IMR-90 (cell line): Measurements from ENCODE around the gene STARD13. TPM values are rescaled to one million over a fixed set of nuclear protein-coding genes. Genes with fewer than 3 reads are reported as not detected.

Experiments
- ATAC-seq: fragments of 200-7000 bp; cut with Tn5 transposase; 2 replicates; pipeline ENCODE4 v1.9.1; 2020; ENCODE audit warnings: low read depth, mild to moderate bottlenecking, moderate library complexity
- BruUV-seq: library from RNA; stranded (reverse); fragments of 400-500 nt; replicated peaks from 2 replicates; lab custom pipeline; 2021; lab: Mats Ljungman, UMichigan
- CTCF ChIA-PET: fragments of 300-600 bp; formaldehyde crosslinking; extraction: SDS; loops from one replicate; lab custom pipeline; 2021; ENCODE audit warnings: antibody characterized with exemption; lab: Yijun Ruan, JAX
- POLR2A ChIA-PET: fragments of 300-600 bp; sonication (Branson Sonifier 250); formaldehyde crosslinking; loops from one replicate; lab custom pipeline; 2022; ENCODE audit warnings: antibody characterized with exemption; ENCODE audit not compliant: unreplicated experiment; lab: Charles Lee
- DNase-seq: peaks from one replicate; pipeline ENCODE4 v3.0.0; 2013
- H2AFZ ChIP-seq: replicated peaks from 2 replicates; pipeline ENCODE3; 2013; ENCODE audit warnings: low read length, mild to moderate bottlenecking; ENCODE audit not compliant: poor library complexity
- H2AK5ac ChIP-seq: 2 replicates; pipeline ENCODE4 v1.6.1; 2013; ENCODE audit warnings: low read depth, low read length, inconsistent platforms
- H2AK9ac ChIP-seq: replicated peaks from 2 replicates; pipeline ENCODE3; 2013; ENCODE audit warnings: mild to moderate bottlenecking, low read depth, low read length, moderate library complexity; ENCODE audit not compliant: poor library complexity
- H2BK120ac ChIP-seq: 2 replicates; pipeline ENCODE4 v1.6.1; 2013; ENCODE audit warnings: low read depth, low read length, inconsistent platforms
- H2BK15ac ChIP-seq: 3 replicates; pipeline ENCODE4 v1.6.1; 2013; ENCODE audit warnings: low read depth, low read length, inconsistent platforms
- H2BK20ac ChIP-seq: 2 replicates; pipeline ENCODE4 v1.6.1; 2013; ENCODE audit warnings: low read depth, mild to moderate bottlenecking, inconsistent platforms, low read length, moderate library complexity
- H2BK5ac ChIP-seq: 2 replicates; pipeline ENCODE4 v1.6.1; 2013; ENCODE audit warnings: mild to moderate bottlenecking, low read depth, low read length, inconsistent platforms; ENCODE audit not compliant: poor library complexity, severe bottlenecking
- H3K14ac ChIP-seq: replicated peaks from 2 replicates; pipeline ENCODE4 v1.6.1; 2013; ENCODE audit warnings: low read depth, low read length, inconsistent platforms
- H3K18ac ChIP-seq: 2 replicates; pipeline ENCODE4 v1.6.1; 2013; ENCODE audit warnings: low read depth, low read length, control low read depth
- H3K23ac ChIP-seq: 2 replicates; pipeline ENCODE4 v1.6.1; 2013; ENCODE audit warnings: low read depth, low read length, inconsistent platforms
- H3K27ac ChIP-seq: 2 replicates; pipeline ENCODE4 v1.5.1; 2013; ENCODE audit warnings: mild to moderate bottlenecking, control low read depth, low read length; ENCODE audit not compliant: insufficient read depth
- H3K27me3 ChIP-seq: 2 replicates; pipeline ENCODE4 v1.6.1; 2013; ENCODE audit warnings: low read length; ENCODE audit not compliant: control insufficient read depth, insufficient read depth
- H3K36me3 ChIP-seq: 2 replicates; pipeline ENCODE4 v1.6.1; 2013; ENCODE audit warnings: low read length, mixed read lengths; ENCODE audit not compliant: control insufficient read depth, insufficient read depth
- H3K4ac ChIP-seq: 2 replicates; pipeline ENCODE4 v1.6.1; 2013; ENCODE audit warnings: low read depth, low read length, inconsistent platforms
- H3K4me1 ChIP-seq: 2 replicates; pipeline ENCODE4 v1.6.1; 2013; ENCODE audit warnings: low read length, mixed read lengths; ENCODE audit not compliant: control insufficient read depth, insufficient read depth
- H3K4me2 ChIP-seq: 2 replicates; pipeline ENCODE4 v1.6.1; 2013; ENCODE audit warnings: low read depth, mild to moderate bottlenecking, control low read depth, low read length, moderate library complexity
- H3K4me3 ChIP-seq: 2 replicates; pipeline ENCODE4 v1.5.1; 2013; ENCODE audit warnings: low read depth, mild to moderate bottlenecking, control low read depth, low read length, moderate library complexity; ENCODE audit not compliant: insufficient read depth
- H3K56ac ChIP-seq: 2 replicates; pipeline ENCODE4 v1.6.1; 2013; ENCODE audit warnings: low read length, inconsistent platforms; ENCODE audit not compliant: insufficient read depth; ENCODE audit errors: extremely low read depth
- H3K79me1 ChIP-seq, 2 experiments: 2 replicates each; pipeline ENCODE4 v1.6.1; 2013; ENCODE audit warnings: low read length in 2 of 2, inconsistent platforms in 1 of 2, low read depth in 1 of 2
- H3K9ac ChIP-seq: 2 replicates; pipeline ENCODE4 v1.6.1; 2013; ENCODE audit warnings: low read depth, low read length, control low read depth
- H3K9me1 ChIP-seq: 2 replicates; pipeline ENCODE4 v1.6.1; 2013; ENCODE audit warnings: low read length, inconsistent platforms; ENCODE audit not compliant: insufficient read depth
- H3K9me3 ChIP-seq: 2 replicates; pipeline ENCODE4 v1.6.1; 2013; ENCODE audit warnings: low read length; ENCODE audit not compliant: control insufficient read depth, insufficient read depth
- H4K20me1 ChIP-seq: 2 replicates; pipeline ENCODE4 v1.6.1; 2013; ENCODE audit warnings: low read length, inconsistent platforms; ENCODE audit not compliant: insufficient read depth
- H4K5ac ChIP-seq: 2 replicates; pipeline ENCODE4 v1.6.1; 2013; ENCODE audit warnings: mild to moderate bottlenecking, low read depth, low read length, control low read depth
- H4K8ac ChIP-seq, 2 experiments: 2 replicates each; pipeline ENCODE4 v1.6.1; 2013; ENCODE audit warnings: low read depth in 2 of 2, low read length in 2 of 2, control low read depth in 1 of 2, inconsistent platforms in 1 of 2
- H4K91ac ChIP-seq: 2 replicates; pipeline ENCODE4 v1.6.1; 2013; ENCODE audit warnings: low read depth, low read length, inconsistent platforms; ENCODE audit not compliant: insufficient read depth
- MXI1 ChIP-seq: IDR thresholded peaks from 2 replicates; pipeline ENCODE4 v1.6.1; 2012; ENCODE audit warnings: low read depth, mild to moderate bottlenecking, low read length, moderate library complexity, borderline replicate concordance
- RAD21 ChIP-seq: IDR thresholded peaks from 2 replicates; pipeline ENCODE4 v1.6.1; 2012; ENCODE audit warnings: low read length, improper control_type of control experiment
- RCOR1 ChIP-seq: IDR thresholded peaks from 2 replicates; pipeline ENCODE4 v1.6.1; 2012; ENCODE audit warnings: mild to moderate bottlenecking, low read length, improper control_type of control experiment; ENCODE audit not compliant: insufficient replicate concordance
- SMC3 ChIP-seq: fragments of 150-350 bp; IDR thresholded peaks from 2 replicates; pipeline ENCODE4 v1.6.1; 2016; ENCODE audit warnings: low read depth, mild to moderate bottlenecking, antibody characterized with exemption, low read length, moderate library complexity
- WGBS, 2 experiments: methylation state at CpG; one replicate each; pipeline versions ENCODE4 v1.1.5 to v1.1.7; 2013; ENCODE audit warnings: missing lambda C conversion rate in 2 of 2; ENCODE audit not compliant: insufficient read length in 1 of 2; ENCODE audit errors: extremely low coverage in 2 of 2; 5-methylcytosine and 5-hydroxymethylcytosine counted together
- dilution Hi-C: fragments of 300-500 bp; cut with HindIII; formaldehyde crosslinking; loops from one replicate; pipeline ENCODE4 v1.14.3; 2018; ENCODE audit warnings: low sequenced_read_pairs; ENCODE audit not compliant: unreplicated experiment
- in situ Hi-C: fragments of 300-500 bp; cut with MboI; formaldehyde crosslinking; loops from 3 replicates; pipeline ENCODE4 v1.14.3; 2019; ENCODE audit warnings: low sequenced_read_pairs, inconsistent platforms, mixed read lengths
- intact Hi-C: fragments of 100-400 bp; cut with micrococcal nuclease; formaldehyde crosslinking; loops from 2 replicates; pipeline ENCODE4 v1.10.0; 2022
- polyA plus RNA-seq, 3 experiments: library from polyadenylated mRNA; depleted of rRNA; stranded (reverse); fragments of >200 nt; gene quantifications; 2 replicates each; pipeline ENCODE4 v1.2.3, GENCODE V29; 2012; ENCODE audit warnings: low replicate concordance in 1 of 3
- total RNA-seq: library from RNA; depleted of rRNA; stranded (reverse); fragments of >200 nt; gene quantifications from 2 replicates; pipeline ENCODE4 v1.2.3, GENCODE V29; 2012

STARD13 gene
- total and polyA plus RNA-seq, 2 of the 4 experiments (the other 2 are of a cell fraction) = 23.6 to 46.6 TPM

DNA sequence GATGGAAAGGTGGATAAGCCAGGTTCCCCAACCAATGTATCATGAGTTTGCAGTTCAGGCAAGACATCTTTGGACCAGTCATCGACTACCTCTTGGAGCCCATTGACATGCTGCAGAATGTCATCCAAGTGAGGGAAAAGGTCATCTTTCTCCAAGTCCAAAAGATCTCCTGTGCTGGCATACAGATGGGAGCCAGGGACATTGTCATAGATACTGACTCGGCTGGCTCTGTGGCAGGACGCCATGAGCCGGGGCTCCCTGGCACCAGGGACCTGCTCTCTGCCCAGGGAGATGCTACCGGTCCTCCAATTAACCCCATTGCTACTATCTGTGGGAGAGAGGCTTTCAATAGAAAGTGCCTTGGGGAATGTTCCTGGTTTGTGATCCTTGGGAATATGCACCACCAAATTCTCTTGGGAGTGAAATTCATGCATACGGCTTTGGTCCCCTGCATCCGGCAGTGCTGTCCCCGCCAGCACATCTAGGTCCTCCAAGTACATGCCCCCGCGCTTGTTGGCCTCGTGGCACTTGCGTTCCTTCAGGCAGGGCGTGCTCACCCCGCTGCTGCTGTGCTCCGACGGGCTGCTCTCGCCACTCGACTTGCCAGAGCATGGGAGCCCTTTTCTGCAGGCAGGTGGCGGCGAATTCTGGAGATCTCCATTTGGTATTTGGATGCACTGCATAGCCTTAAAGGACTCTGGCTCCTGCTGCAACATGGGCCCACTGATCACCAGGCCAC is 156.3 kb downstream of the STARD13 start:
- Histone ChIP-seq H4K8ac (no peak overlapping the region), H3K18ac (no peak overlapping the region), H2AK5ac (peak overlapping the region; percentile 18; the same call in 1 of the 2 replicates), H4K91ac (no peak overlapping the region), H3K9me3 (no peaks in the 10 kb centered on the region), H3K56ac (no peak overlapping the region), H2BK15ac (no peak overlapping the region), H2AFZ (no peak overlapping the region), H2AK9ac (no peak overlapping the region), H3K4me3 (no peak overlapping the region), H3K79me1 (peaks cover 43 to 84% of the 10 kb centered on the region in 2 experiments), H3K27ac (no peak overlapping the region; the same call in 1 of the 2 replicates), H3K9ac (no peak overlapping the region), H2BK5ac (no peak overlapping the region), H4K5ac (no peak overlapping the region), H3K36me3 (peaks cover 40% of the 10 kb centered on the region), H3K27me3 (no peaks in the 10 kb centered on the region), H3K23ac (no peak overlapping the region), H3K4me2 (no peak overlapping the region), H2BK120ac (no peak overlapping the region), H4K20me1 (peaks cover 13% of the 10 kb centered on the region), H2BK20ac (no peak overlapping the region), H3K4me1 (peaks cover 20% of the 10 kb centered on the region), H3K9me1 (peaks cover 23% of the 10 kb centered on the region), H3K14ac (0 out of 2 replicates have a peak overlapping the region, but pooled peaks have one; percentile 39), H3K4ac (no peak overlapping the region)
- DNase-seq (no peak), ATAC-seq (no peak)
- BruUV-seq = no TSS peak
- intact Hi-C loops (loop anchor here (5.0 to 10.0 kb wide), 3 partner anchors 158 to 596 kb away; partner anchors contain the start of gene STARD13), dilution Hi-C loops (no loop called here), in situ Hi-C loops (no loop called here)
- TF ChIP-seq MXI1 (no peak), RAD21 (no peak), SMC3 (no peak), RCOR1 (no peak)
- ChIA-PET POLR2A (no interaction called here), CTCF (no interaction called here)
- WGBS, 2 experiments = 98% methylated on average over 13 of the region's 20 CpGs; no CpG with 5 or more reads in 1 of the 2 experiments
